H1 (cell line): ENCODE data around the gene B3GLCT. TPM values are rescaled to one million over a fixed set of nuclear protein-coding genes. Genes with fewer than 3 reads are reported as not detected.

ENCODE experiments used
- CTCF ChIA-PET: fragments of 300-600 bp; sonication (Branson Sonifier 250); formaldehyde crosslinking; loops from one replicate; lab custom pipeline; 2021; ENCODE audit not compliant: partially characterized antibody; lab: Charles Lee
- POLR2A ChIA-PET: fragments of 300-600 bp; sonication (Branson Sonifier 250); formaldehyde crosslinking; loops from one replicate; lab custom pipeline; 2021; ENCODE audit warnings: inconsistent platforms; ENCODE audit not compliant: partially characterized antibody; lab: Charles Lee
- DNase-seq, 2 experiments: peaks; one replicate each; pipeline versions ENCODE4 v3.0.0 to v3.0.0-alpha.2; 2010 to 2022; ENCODE audit warnings: low spot score in 2 of 2, low read depth in 1 of 2, mixed read lengths in 1 of 2
- FAIRE-seq: peaks from 2 replicates; lab custom pipeline; 2011; peaks lifted over from hg19 to GRCh38; lab: Jason Lieb, UNC
- H2AFZ ChIP-seq: 2 replicates; pipeline ENCODE4 v1.8.1; 2012; ENCODE audit warnings: low read length, inconsistent platforms
- H2AK5ac ChIP-seq: 2 replicates; pipeline ENCODE4 v1.6.1; 2013; ENCODE audit warnings: low read depth, low read length
- H2BK120ac ChIP-seq: replicated peaks from 2 replicates; pipeline ENCODE3; 2013; ENCODE audit warnings: low read depth, low read length, inconsistent platforms
- H2BK12ac ChIP-seq: 2 replicates; pipeline ENCODE4 v1.6.1; 2013; ENCODE audit warnings: low read depth, low read length
- H2BK15ac ChIP-seq: 2 replicates; pipeline ENCODE4 v1.6.1; 2013; ENCODE audit warnings: low read length
- H2BK20ac ChIP-seq: 2 replicates; pipeline ENCODE4 v1.6.1; 2013; ENCODE audit warnings: low read length
- H2BK5ac ChIP-seq: 2 replicates; pipeline ENCODE4 v1.6.1; 2013; ENCODE audit warnings: low read depth, low read length
- H3K14ac ChIP-seq: 2 replicates; pipeline ENCODE4 v1.6.1; 2013; ENCODE audit warnings: inconsistent platforms; ENCODE audit not compliant: insufficient read length
- H3K18ac ChIP-seq: 2 replicates; pipeline ENCODE4 v1.6.1; 2013; ENCODE audit warnings: low read length; ENCODE audit errors: extremely low read depth
- H3K23ac ChIP-seq: 2 replicates; pipeline ENCODE4 v1.6.1; 2013; ENCODE audit warnings: inconsistent platforms; ENCODE audit not compliant: insufficient read length
- H3K23me2 ChIP-seq: 2 replicates; pipeline ENCODE4 v1.6.1; 2013; ENCODE audit warnings: low read depth, low read length
- H3K27ac ChIP-seq: 2 replicates; pipeline ENCODE4 v1.6.1; 2011; ENCODE audit warnings: low read depth, low read length, inconsistent platforms
- H3K27me3 ChIP-seq, 4 experiments: replicated peaks in 1 of 4; 1 replicate in 1 of 4; 2 replicates in 3 of 4; pipeline versions ENCODE4 v1.6.1 to v1.8.1; 2011 to 2013; ENCODE audit warnings: low read length in 3 of 4, mild to moderate bottlenecking in 3 of 4, inconsistent platforms in 2 of 4, mixed read lengths in 2 of 4, moderate library complexity in 1 of 4; ENCODE audit not compliant: control insufficient read depth in 3 of 4, insufficient read depth in 3 of 4; ENCODE audit errors: extremely low read depth in 1 of 4
- H3K36me3 ChIP-seq, 4 experiments: 2 replicates each; pipeline versions ENCODE4 v1.6.1 to v1.8.1; 2011 to 2013; ENCODE audit warnings: mild to moderate bottlenecking in 4 of 4, low read length in 3 of 4, moderate library complexity in 2 of 4, control low read depth in 1 of 4, inconsistent platforms in 1 of 4; ENCODE audit not compliant: insufficient read depth in 4 of 4, control insufficient read depth in 2 of 4
- H3K4ac ChIP-seq: replicated peaks from 2 replicates; pipeline ENCODE3; 2013; ENCODE audit warnings: low read length, low read depth, mixed read lengths, inconsistent platforms; ENCODE audit not compliant: insufficient read length
- H3K4me1 ChIP-seq, 4 experiments: replicated peaks in 1 of 4; 1 replicate in 1 of 4; 2 replicates in 3 of 4; pipeline versions ENCODE4 v1.6.1 to v1.8.1; 2011 to 2013; ENCODE audit warnings: low read length in 3 of 4, inconsistent platforms in 2 of 4, mixed read lengths in 1 of 4; ENCODE audit not compliant: insufficient read depth in 4 of 4, control insufficient read depth in 3 of 4
- H3K4me2 ChIP-seq, 2 experiments: 2 replicates each; pipeline versions ENCODE4 v1.6.1 to v1.8.1; 2011 to 2013; ENCODE audit warnings: low read depth in 2 of 2, low read length in 2 of 2, control low read depth in 1 of 2, inconsistent platforms in 1 of 2, mild to moderate bottlenecking in 1 of 2; ENCODE audit not compliant: insufficient read depth in 1 of 2
- H3K4me3 ChIP-seq, 4 experiments: fragments of 200-600, 300-600 bp in 1 of 4; sonication (generic), shearing (Covaris generic), sonication (Bioruptor Twin) in 1 of 4; 2 replicates each; pipeline versions ENCODE4 v1.5.1 to v1.8.1; 2011 to 2016; ENCODE audit warnings: low read length in 4 of 4, low read depth in 3 of 4, control low read depth in 2 of 4, inconsistent platforms in 2 of 4, mild to moderate bottlenecking in 2 of 4, mixed read lengths in 1 of 4, moderate library complexity in 1 of 4; ENCODE audit not compliant: insufficient read depth in 2 of 4; ENCODE audit errors: extremely low read depth in 1 of 4
- H3K56ac ChIP-seq: replicated peaks from 2 replicates; pipeline ENCODE3; 2013; ENCODE audit warnings: low read depth, mild to moderate bottlenecking, mixed read lengths, low read length, inconsistent platforms; ENCODE audit not compliant: insufficient read length
- H3K79me1 ChIP-seq: 2 replicates; pipeline ENCODE4 v1.6.1; 2013; ENCODE audit warnings: low read depth, low read length, control low read depth
- H3K79me2 ChIP-seq, 2 experiments: 2 replicates each; pipeline versions ENCODE4 v1.6.1 to v1.8.1; 2012 to 2013; ENCODE audit warnings: low read length in 2 of 2, mild to moderate bottlenecking in 2 of 2, inconsistent platforms in 1 of 2; ENCODE audit not compliant: insufficient read depth in 2 of 2, control insufficient read depth in 1 of 2
- H3K9ac ChIP-seq, 4 experiments: replicated peaks in 1 of 4; 1 replicate in 1 of 4; 2 replicates in 3 of 4; pipeline versions ENCODE4 v1.6.1 to v1.8.1; 2011 to 2013; ENCODE audit warnings: low read depth in 3 of 4, low read length in 3 of 4, control low read depth in 2 of 4, mild to moderate bottlenecking in 2 of 4, moderate library complexity in 2 of 4, inconsistent platforms in 1 of 4; ENCODE audit errors: extremely low read depth in 1 of 4
- H3K9me3 ChIP-seq, 2 experiments: 2 replicates each; pipeline versions ENCODE4 v1.6.1 to v1.8.1; 2012 to 2013; ENCODE audit warnings: mild to moderate bottlenecking in 2 of 2, moderate library complexity in 2 of 2, control low read depth in 1 of 2, inconsistent platforms in 1 of 2, low read depth in 1 of 2, low read length in 1 of 2, mixed read lengths in 1 of 2; ENCODE audit not compliant: insufficient read depth in 2 of 2
- H4K20me1 ChIP-seq, 2 experiments: replicated peaks in 1 of 2; 2 replicates each; pipeline versions ENCODE3 to v1.8.1; 2011 to 2013; ENCODE audit warnings: inconsistent platforms in 2 of 2, low read length in 2 of 2, mild to moderate bottlenecking in 1 of 2; ENCODE audit not compliant: insufficient read depth in 2 of 2, control insufficient read depth in 1 of 2
- H4K5ac ChIP-seq: 2 replicates; pipeline ENCODE4 v1.6.1; 2013; ENCODE audit warnings: low read length, low read depth, mixed read lengths, inconsistent platforms; ENCODE audit not compliant: insufficient read length
- H4K8ac ChIP-seq: 2 replicates; pipeline ENCODE4 v1.8.0; 2013; ENCODE audit warnings: mild to moderate bottlenecking, moderate library complexity, low read length, inconsistent platforms; ENCODE audit not compliant: insufficient read depth; ENCODE audit errors: extremely low read depth
- H4K91ac ChIP-seq: replicated peaks from 2 replicates; pipeline ENCODE3; 2013; ENCODE audit warnings: low read length, mixed read lengths, inconsistent platforms; ENCODE audit not compliant: insufficient read length
- MAFK ChIP-seq: IDR thresholded peaks from 2 replicates; pipeline ENCODE4 v1.6.1; 2012; ENCODE audit warnings: low read depth, mild to moderate bottlenecking, improper control_type of control experiment, low read length
- WGBS, 2 experiments: shearing (Covaris generic) in 1 of 2; methylation state at CpG; one replicate each; pipeline versions ENCODE4 v1.1.6 to v1.1.7; 2013 to 2015; ENCODE audit warnings: low lambda C conversion rate in 2 of 2, mixed read lengths in 2 of 2, inconsistent platforms in 1 of 2, low coverage in 1 of 2, missing lambda C conversion rate in 1 of 2; ENCODE audit not compliant: insufficient replicate concordance in 2 of 2, insufficient coverage in 1 of 2, insufficient read length in 1 of 2; ENCODE audit errors: extremely low coverage in 1 of 2, missing lambda C conversion rate in 1 of 2; 5-methylcytosine and 5-hydroxymethylcytosine counted together
- polyA plus RNA-seq, 7 experiments: library from polyadenylated mRNA; depleted of rRNA in 3 of 7; stranded (reverse) in 5 of 7; unstranded in 2 of 7; fragments of >200 nt in 5 of 7; fragments of 200-250 nt in 2 of 7; gene quantifications; 1 replicate in 5 of 7; 2 replicates in 1 of 7; 4 replicates in 1 of 7; pipeline versions ENCODE4 v1.2.1 to v1.2.3, GENCODE V29; 2011 to 2013; ENCODE audit warnings: missing spikeins in 2 of 7, mixed read lengths in 2 of 7
- total RNA-seq: library from RNA; stranded (reverse); fragmentation: NEBNext Ultra II Directional; extraction: Animal tissue kit (Norgen Biotek cat#: 25700); gene quantifications from 2 replicates; pipeline ENCODE4 v1.2.1, GENCODE V29; 2021
- TF ChIP-seq, protein P1 (sequence below): IDR thresholded peaks from 2 replicates; pipeline ENCODE4 v1.6.1; 2011; ENCODE audit warnings: low read length, improper control_type of control experiment

Gene B3GLCT
- total and polyA plus RNA-seq, 2 of the 8 experiments (the other 6 are each of a cell fraction or from before 2014, with no cell fraction given): 1.5 to 4.1 TPM

DNA sequence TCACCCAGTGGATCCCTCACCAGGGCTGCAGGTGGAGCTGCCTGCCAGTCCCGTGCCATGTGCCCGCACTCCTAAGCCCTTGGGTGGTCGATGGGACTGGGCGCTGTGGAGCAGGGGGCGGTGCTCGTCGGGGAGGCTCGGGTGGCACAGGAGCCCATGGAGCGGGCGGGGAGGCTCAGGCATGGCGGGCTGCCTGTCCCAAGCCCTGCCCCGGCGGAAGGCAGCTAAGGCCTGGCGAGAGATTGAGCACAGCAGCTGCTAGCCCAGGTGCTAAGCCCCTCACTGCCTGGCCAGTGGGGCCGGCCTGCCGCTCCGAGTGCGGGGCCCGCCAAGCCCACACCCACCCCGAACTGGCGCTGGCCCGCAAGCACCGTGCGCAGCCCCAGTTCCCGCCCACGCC lies 16.8 kb upstream of the B3GLCT start:
- Histone ChIP-seq H3K27ac (no peak overlapping the region), H3K23me2 (no peaks in the 10 kb centered on the region), H3K23ac (no peak overlapping the region), H2BK15ac (no peak overlapping the region), H3K4me2 (no peak overlapping the region), H3K79me2 (no peaks in the 10 kb centered on the region), H3K27me3 (no peaks in the 10 kb centered on the region), H2BK20ac (no peak overlapping the region), H4K20me1 (no peaks in the 10 kb centered on the region), H3K9me3 (peaks cover under 1 to 3% of the 10 kb centered on the region in 2 experiments; a peak in 2 of 4 replicates), H3K4ac (no peak overlapping the region), H3K18ac (no peak overlapping the region), H3K56ac (no peak overlapping the region), H3K4me3 (no peak overlapping the region), H4K5ac (no peak overlapping the region), H3K9ac (no peak overlapping the region), H4K8ac (no peak overlapping the region), H4K91ac (no peak overlapping the region), H2AFZ (no peak overlapping the region), H3K79me1 (no peaks in the 10 kb centered on the region), H3K4me1 (no peaks in the 10 kb centered on the region; a peak in 1 of 7 replicates), H2BK5ac (no peak overlapping the region), H3K14ac (no peak overlapping the region), H2BK12ac (no peak overlapping the region), H3K36me3 (no peaks in the 10 kb centered on the region), H2BK120ac (no peak overlapping the region), H2AK5ac (no peak overlapping the region)
- no peak for TF ChIP-seq MAFK
- TF ChIP-seq, protein P1, sequence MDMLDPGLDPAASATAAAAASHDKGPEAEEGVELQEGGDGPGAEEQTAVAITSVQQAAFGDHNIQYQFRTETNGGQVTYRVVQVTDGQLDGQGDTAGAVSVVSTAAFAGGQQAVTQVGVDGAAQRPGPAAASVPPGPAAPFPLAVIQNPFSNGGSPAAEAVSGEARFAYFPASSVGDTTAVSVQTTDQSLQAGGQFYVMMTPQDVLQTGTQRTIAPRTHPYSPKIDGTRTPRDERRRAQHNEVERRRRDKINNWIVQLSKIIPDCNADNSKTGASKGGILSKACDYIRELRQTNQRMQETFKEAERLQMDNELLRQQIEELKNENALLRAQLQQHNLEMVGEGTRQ: no peak
- 91% methylated on average over 7 of the region's 26 CpGs; no CpG with 5 or more reads in 1 of the 2 experiments for WGBS, 2 experiments
- no peak for DNase-seq
- ChIA-PET POLR2A (no interaction called here), CTCF (interaction anchor here (2.0 kb wide), 1 partner anchor 9 kb away, joined by 7 read pairs; no protein-coding TSS in a partner anchor)
- no peak for FAIRE-seq
